ENCODE data around the gene CIDEA.

The CIDEA gene

GRCh38 chr18:12309683-12310198 lies 55.6 kb downstream of the CIDEA start:
- H3K4me3 ChIP-seq (ENCODE audit: low read length): no peak overlapping the region
- DNase-seq (ENCODE audit: low read depth, low spot score): no peak
- H3K9me3 ChIP-seq (ENCODE audit: control insufficient read depth, insufficient read depth, low read length): no peaks in the 10 kb centered on the region
- H3K36me3 ChIP-seq (ENCODE audit: control insufficient read depth, insufficient read depth, low read length): no peaks in the 10 kb centered on the region
- H3K4me1 ChIP-seq (ENCODE audit: control insufficient read depth, insufficient read depth, low read length): peaks cover 5% of the 10 kb centered on the region
- WGBS (ENCODE audit: insufficient coverage, insufficient read length): no CpG with 5 or more reads among the region's 7 CpGs
- H3K27me3 ChIP-seq (ENCODE audit: control insufficient read depth, insufficient read depth, low read length): peaks cover 3% of the 10 kb centered on the region; the same call in 1 of the 2 replicates
- no peak overlapping the region for H3K27ac ChIP-seq (ENCODE audit: low read length)

- no CpG with 5 or more reads among the region's 6 CpGs for WGBS (ENCODE audit: insufficient coverage, insufficient read length)
- H3K36me3 ChIP-seq (ENCODE audit: control insufficient read depth, insufficient read depth, low read length): no peaks in the 10 kb centered on the region
- no peak for DNase-seq (ENCODE audit: low read depth, low spot score)
- H3K4me1 ChIP-seq (ENCODE audit: control insufficient read depth, insufficient read depth, low read length): peaks cover 5% of the 10 kb centered on the region
- no peak overlapping the region for H3K27ac ChIP-seq (ENCODE audit: low read length)
- no peaks in the 10 kb centered on the region for H3K9me3 ChIP-seq (ENCODE audit: control insufficient read depth, insufficient read depth, low read length)
- H3K4me3 ChIP-seq (ENCODE audit: low read length): no peak overlapping the region
- H3K27me3 ChIP-seq (ENCODE audit: control insufficient read depth, insufficient read depth, low read length): peaks cover 3% of the 10 kb centered on the region; the same call in 1 of the 2 replicates
Observed at GRCh38 chr18:12310762-12311161, 56.6 kb downstream of the CIDEA start.

- H3K9me3 ChIP-seq (ENCODE audit: control insufficient read depth, insufficient read depth, low read length): no peaks in the 10 kb centered on the region
- peaks cover 2% of the 10 kb centered on the region; the same call in 1 of the 2 replicates for H3K4me1 ChIP-seq (ENCODE audit: control insufficient read depth, insufficient read depth, low read length)
- DNase-seq (ENCODE audit: low read depth, low spot score): no peak
- no peaks in the 10 kb centered on the region for H3K27me3 ChIP-seq (ENCODE audit: control insufficient read depth, insufficient read depth, low read length)
- H3K4me3 ChIP-seq (ENCODE audit: low read length): no peak overlapping the region
- H3K36me3 ChIP-seq (ENCODE audit: control insufficient read depth, insufficient read depth, low read length): no peaks in the 10 kb centered on the region; the same call in 1 of the 2 replicates
- H3K27ac ChIP-seq (ENCODE audit: low read length): no peak overlapping the region
Observed at GRCh38 chr18:12312976-12313375, 58.8 kb downstream of the CIDEA start.

- Histone ChIP-seq H3K4me1 (ENCODE audit: control insufficient read depth, insufficient read depth, low read length) (peaks cover 2% of the 10 kb centered on the region; the same call in 1 of the 2 replicates), H3K36me3 (ENCODE audit: control insufficient read depth, insufficient read depth, low read length) (no peaks in the 10 kb centered on the region; the same call in 1 of the 2 replicates), H3K4me3 (ENCODE audit: low read length) (no peak overlapping the region), H3K9me3 (ENCODE audit: control insufficient read depth, insufficient read depth, low read length) (no peaks in the 10 kb centered on the region), H3K27ac (ENCODE audit: low read length) (no peak overlapping the region), H3K27me3 (ENCODE audit: control insufficient read depth, insufficient read depth, low read length) (no peaks in the 10 kb centered on the region)
- WGBS (ENCODE audit: insufficient coverage, insufficient read length): no CpG with 5 or more reads among the region's 5 CpGs
- no peak for DNase-seq (ENCODE audit: low read depth, low spot score)
Observed at GRCh38 chr18:12313530-12314245, 59.5 kb downstream of the CIDEA start.

GRCh38 chr18:12314591-12315305 lies 60.6 kb downstream of the CIDEA start:
- Histone ChIP-seq H3K36me3 (ENCODE audit: control insufficient read depth, insufficient read depth, low read length) (no peaks in the 10 kb centered on the region; the same call in 1 of the 2 replicates), H3K27ac (ENCODE audit: low read length) (no peak overlapping the region), H3K9me3 (ENCODE audit: control insufficient read depth, insufficient read depth, low read length) (no peaks in the 10 kb centered on the region), H3K4me1 (ENCODE audit: control insufficient read depth, insufficient read depth, low read length) (no peaks in the 10 kb centered on the region), H3K4me3 (ENCODE audit: low read length) (no peak overlapping the region), H3K27me3 (ENCODE audit: control insufficient read depth, insufficient read depth, low read length) (no peaks in the 10 kb centered on the region)
- DNase-seq (ENCODE audit: low read depth, low spot score): no peak
- WGBS (ENCODE audit: insufficient coverage, insufficient read length): no CpG with 5 or more reads among the region's 1 CpG

- no peak for DNase-seq (ENCODE audit: low read depth, low spot score)
- no peak overlapping the region for H3K4me3 ChIP-seq (ENCODE audit: low read length)
- no peaks in the 10 kb centered on the region for H3K4me1 ChIP-seq (ENCODE audit: control insufficient read depth, insufficient read depth, low read length)
- H3K27ac ChIP-seq (ENCODE audit: low read length): no peak overlapping the region
- H3K9me3 ChIP-seq (ENCODE audit: control insufficient read depth, insufficient read depth, low read length): no peaks in the 10 kb centered on the region
- no peaks in the 10 kb centered on the region; the same call in 1 of the 2 replicates for H3K36me3 ChIP-seq (ENCODE audit: control insufficient read depth, insufficient read depth, low read length)
- WGBS (ENCODE audit: insufficient coverage, insufficient read length): no CpG with 5 or more reads among the region's 10 CpGs
- no peaks in the 10 kb centered on the region for H3K27me3 ChIP-seq (ENCODE audit: control insufficient read depth, insufficient read depth, low read length)
Observed at GRCh38 chr18:12315490-12315889, 61.3 kb downstream of the CIDEA start.

GRCh38 chr18:12315911-12316310 lies 61.8 kb downstream of the CIDEA start:
- no peak overlapping the region for H3K4me3 ChIP-seq (ENCODE audit: low read length)
- H3K9me3 ChIP-seq (ENCODE audit: control insufficient read depth, insufficient read depth, low read length): no peaks in the 10 kb centered on the region
- no CpG with 5 or more reads among the region's 5 CpGs for WGBS (ENCODE audit: insufficient coverage, insufficient read length)
- H3K27ac ChIP-seq (ENCODE audit: low read length): no peak overlapping the region
- H3K27me3 ChIP-seq (ENCODE audit: control insufficient read depth, insufficient read depth, low read length): no peaks in the 10 kb centered on the region
- H3K4me1 ChIP-seq (ENCODE audit: control insufficient read depth, insufficient read depth, low read length): no peaks in the 10 kb centered on the region
- no peaks in the 10 kb centered on the region; the same call in 1 of the 2 replicates for H3K36me3 ChIP-seq (ENCODE audit: control insufficient read depth, insufficient read depth, low read length)
- DNase-seq (ENCODE audit: low read depth, low spot score): no peak

- no peaks in the 10 kb centered on the region; the same call in 1 of the 2 replicates for H3K36me3 ChIP-seq (ENCODE audit: control insufficient read depth, insufficient read depth, low read length)
- H3K9me3 ChIP-seq (ENCODE audit: control insufficient read depth, insufficient read depth, low read length): no peaks in the 10 kb centered on the region
- no peak overlapping the region for H3K27ac ChIP-seq (ENCODE audit: low read length)
- no peaks in the 10 kb centered on the region for H3K4me1 ChIP-seq (ENCODE audit: control insufficient read depth, insufficient read depth, low read length)
- H3K27me3 ChIP-seq (ENCODE audit: control insufficient read depth, insufficient read depth, low read length): no peaks in the 10 kb centered on the region
- no peak for DNase-seq (ENCODE audit: low read depth, low spot score)
- no peak overlapping the region for H3K4me3 ChIP-seq (ENCODE audit: low read length)
- no CpG with 5 or more reads among the region's 6 CpGs for WGBS (ENCODE audit: insufficient coverage, insufficient read length)
Observed at GRCh38 chr18:12317664-12318333, 63.6 kb downstream of the CIDEA start.

GRCh38 chr18:12318334-12318697 lies 64.2 kb downstream of the CIDEA start:
- DNase-seq (ENCODE audit: low read depth, low spot score): no peak
- H3K36me3 ChIP-seq (ENCODE audit: control insufficient read depth, insufficient read depth, low read length): no peaks in the 10 kb centered on the region; the same call in 1 of the 2 replicates

GRCh38 chr18:12318857-12319256 lies 64.7 kb downstream of the CIDEA start:
- Histone ChIP-seq H3K27me3 (ENCODE audit: control insufficient read depth, insufficient read depth, low read length) (no peaks in the 10 kb centered on the region), H3K4me1 (ENCODE audit: control insufficient read depth, insufficient read depth, low read length) (no peaks in the 10 kb centered on the region), H3K9me3 (ENCODE audit: control insufficient read depth, insufficient read depth, low read length) (no peaks in the 10 kb centered on the region), H3K4me3 (ENCODE audit: low read length) (no peak overlapping the region), H3K27ac (ENCODE audit: low read length) (no peak overlapping the region), H3K36me3 (ENCODE audit: control insufficient read depth, insufficient read depth, low read length) (no peaks in the 10 kb centered on the region; the same call in 1 of the 2 replicates)
- no peak for DNase-seq (ENCODE audit: low read depth, low spot score)
- WGBS (ENCODE audit: insufficient coverage, insufficient read length): no CpG with 5 or more reads among the region's 5 CpGs

More at GRCh38 chr18:12318334-12318697, 64.2 kb downstream of the CIDEA start:
- Histone ChIP-seq H3K27me3 (ENCODE audit: control insufficient read depth, insufficient read depth, low read length) (no peaks in the 10 kb centered on the region), H3K27ac (ENCODE audit: low read length) (no peak overlapping the region), H3K4me3 (ENCODE audit: low read length) (no peak overlapping the region), H3K9me3 (ENCODE audit: control insufficient read depth, insufficient read depth, low read length) (no peaks in the 10 kb centered on the region), H3K4me1 (ENCODE audit: control insufficient read depth, insufficient read depth, low read length) (no peaks in the 10 kb centered on the region)
- WGBS (ENCODE audit: insufficient coverage, insufficient read length): no CpG with 5 or more reads among the region's 5 CpGs
